ENCODE results near the gene UCHL5. TPM values are rescaled to one million over a fixed set of nuclear protein-coding genes. Genes with fewer than 3 reads are reported as not detected.

UCHL5 gene
- total RNA-seq, 1 donor from 2014 or later, result 53.0 TPM

- DNase-seq, result no peak
Observed at GRCh38 chr1:192966073-192966472, 93.1 kb downstream of the UCHL5 start.

DNA sequence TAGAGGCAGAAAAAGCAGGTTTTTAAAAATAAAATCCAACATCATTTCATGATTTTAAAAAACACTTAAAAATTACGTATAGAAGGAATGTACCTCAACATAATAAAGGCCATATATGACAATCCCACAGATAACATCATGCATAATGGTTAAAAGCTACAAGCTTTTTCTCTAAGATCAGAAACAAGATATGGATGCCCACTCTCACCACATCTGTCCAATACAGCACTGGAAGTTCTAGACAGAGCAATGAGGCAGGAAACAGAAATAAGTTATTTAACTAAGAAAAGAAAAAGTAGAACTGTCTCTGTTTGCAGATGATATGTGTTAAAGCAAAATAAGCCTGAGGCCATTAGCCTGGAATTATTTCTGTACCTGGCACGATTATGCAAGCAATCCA lies 96.3 kb downstream of the UCHL5 start:
- DNase-seq, result no peak

Small RNA genes lying within 50 kb of the gene (small RNA-seq; reads per million reads assigned to genes)
- not detected for gene SCARNA18B

Other genes with a start within 250 kb of the UCHL5 start
- gene RO60, start 252 bp upstream of the UCHL5 start, total RNA-seq, result 448 TPM
- gene GLRX2, start 46.1 kb upstream of the UCHL5 start, total RNA-seq, result 19.7 TPM
- gene CDC73, start 62.7 kb upstream of the UCHL5 start, total RNA-seq, result 48.7 TPM
- gene B3GALT2, start 127.3 kb upstream of the UCHL5 start, total RNA-seq, result 160 TPM

Data from occipital lobe (tissue), 3 donors.